HG03558 (cell line): ENCODE data around the gene CLEC17A.
"Not testable (repeated sequence)": the region's sequence is repeated elsewhere in the genome, so short reads cannot be mapped to it uniquely, and the experiment has no call there.

Experiments used
- ATAC-seq: cut with Tn5 transposase; IDR thresholded peaks from one replicate; pipeline ENCODE4 v1.9.1; 2021; ENCODE audit warnings: moderate number of reproducible peaks; ENCODE audit not compliant: unreplicated experiment; ENCODE audit errors: extremely low read depth

CLEC17A gene

GRCh38 chr19:14582894-14583340 lies at the start of gene CLEC17A:
Gene CLEC17A, plus strand, starts transcription at chr19:14583084. Its CDS starts 77 bp downstream, at chr19:14583161.
- no peak for ATAC-seq

- ATAC-seq, result no peak
These were observed 49.4 kb upstream of the CLEC17A start for GRCh38 chr19:14533450-14533849.

GRCh38 chr19:14536926-14537692 lies 45.8 kb upstream of the CLEC17A start:
- ATAC-seq, result no peak

DNA sequence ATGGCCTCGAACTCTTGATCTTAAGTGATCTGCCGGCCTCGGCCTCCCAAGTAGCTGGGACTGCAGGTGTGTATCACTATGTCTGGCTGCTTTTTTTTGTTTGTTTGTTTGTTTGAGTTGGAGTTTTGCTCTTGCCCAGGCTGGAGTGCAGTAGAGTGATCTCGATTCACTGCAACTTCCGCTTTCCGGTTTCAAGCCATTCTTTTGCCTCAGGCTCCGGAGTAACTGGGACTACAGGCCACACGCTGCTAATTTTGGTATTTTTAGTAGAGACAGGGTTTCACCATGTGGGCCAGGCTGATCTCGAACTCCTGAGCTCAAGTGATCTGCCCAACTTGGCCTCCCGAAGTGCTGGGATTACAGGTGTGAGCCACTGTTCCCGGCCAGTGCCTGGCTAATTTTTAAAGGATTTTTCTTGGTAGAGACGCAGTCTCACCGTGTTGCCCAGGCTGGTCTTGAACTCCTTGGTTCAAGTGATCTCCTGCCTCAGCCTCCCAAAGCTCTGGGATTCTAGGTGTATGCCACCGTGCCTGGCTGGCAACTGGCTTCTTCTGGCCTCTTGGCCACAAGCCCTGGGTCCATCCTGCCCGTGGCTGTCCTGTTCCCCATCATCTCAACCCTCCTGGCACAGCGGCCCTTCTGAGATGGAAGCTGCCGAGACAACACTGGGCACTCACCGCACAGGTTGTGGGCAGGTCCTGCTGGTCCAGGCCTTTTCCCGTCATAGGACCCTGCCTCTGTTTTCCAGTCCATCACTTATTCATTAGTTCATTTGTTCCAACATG lies 42.0 kb upstream of the CLEC17A start:
- ATAC-seq, result no peak

DNA sequence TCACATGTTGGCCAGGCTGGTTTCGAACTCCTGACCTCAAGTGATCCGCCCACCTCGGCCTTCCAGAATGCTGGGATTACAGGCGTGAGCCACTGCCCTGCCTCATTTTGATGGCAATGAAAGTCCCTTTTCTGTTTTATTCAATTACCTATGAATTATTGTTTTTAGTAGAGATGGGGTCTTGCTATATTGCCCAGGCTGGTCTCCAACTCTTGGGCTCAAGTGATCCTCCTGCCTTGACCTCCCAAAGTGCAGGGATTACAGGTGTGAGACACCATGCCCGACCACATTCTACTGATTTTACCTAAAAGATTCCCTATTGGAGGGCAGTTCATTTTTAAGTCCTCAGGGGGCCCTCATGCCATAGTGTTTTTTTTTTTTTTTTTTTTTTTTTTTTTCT lies 40.9 kb upstream of the CLEC17A start:
- ATAC-seq, result not testable (repeated sequence)

GRCh38 chr19:14542711-14543328 lies 40.1 kb upstream of the CLEC17A start:
- no peak for ATAC-seq

- no peak for ATAC-seq
These were observed 38.8 kb upstream of the CLEC17A start for GRCh38 chr19:14544047-14544446.

GRCh38 chr19:14544977-14545715 lies 37.7 kb upstream of the CLEC17A start:
- ATAC-seq, result no peak

DNA sequence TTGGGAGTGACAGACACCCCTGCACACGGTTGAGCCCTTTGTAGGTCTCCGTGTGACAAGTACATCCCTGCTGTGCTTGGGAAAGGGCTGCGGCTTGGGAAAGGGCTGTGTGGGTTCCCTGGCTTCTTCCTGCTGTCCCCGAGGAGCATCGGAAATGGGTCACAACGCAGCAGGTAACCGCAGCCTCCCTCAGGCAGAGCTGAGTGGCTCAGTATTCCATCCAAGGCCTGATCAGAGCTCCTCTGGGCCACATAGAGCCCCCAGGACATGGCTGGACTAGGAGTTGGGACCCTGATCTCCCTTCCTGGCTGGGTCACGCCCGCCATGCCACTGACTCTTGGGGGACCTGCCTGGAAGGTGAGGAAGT lies 37.2 kb upstream of the CLEC17A start:
- ATAC-seq, result no peak

GRCh38 chr19:14550201-14550754 lies 32.6 kb upstream of the CLEC17A start:
- no peak for ATAC-seq

DNA sequence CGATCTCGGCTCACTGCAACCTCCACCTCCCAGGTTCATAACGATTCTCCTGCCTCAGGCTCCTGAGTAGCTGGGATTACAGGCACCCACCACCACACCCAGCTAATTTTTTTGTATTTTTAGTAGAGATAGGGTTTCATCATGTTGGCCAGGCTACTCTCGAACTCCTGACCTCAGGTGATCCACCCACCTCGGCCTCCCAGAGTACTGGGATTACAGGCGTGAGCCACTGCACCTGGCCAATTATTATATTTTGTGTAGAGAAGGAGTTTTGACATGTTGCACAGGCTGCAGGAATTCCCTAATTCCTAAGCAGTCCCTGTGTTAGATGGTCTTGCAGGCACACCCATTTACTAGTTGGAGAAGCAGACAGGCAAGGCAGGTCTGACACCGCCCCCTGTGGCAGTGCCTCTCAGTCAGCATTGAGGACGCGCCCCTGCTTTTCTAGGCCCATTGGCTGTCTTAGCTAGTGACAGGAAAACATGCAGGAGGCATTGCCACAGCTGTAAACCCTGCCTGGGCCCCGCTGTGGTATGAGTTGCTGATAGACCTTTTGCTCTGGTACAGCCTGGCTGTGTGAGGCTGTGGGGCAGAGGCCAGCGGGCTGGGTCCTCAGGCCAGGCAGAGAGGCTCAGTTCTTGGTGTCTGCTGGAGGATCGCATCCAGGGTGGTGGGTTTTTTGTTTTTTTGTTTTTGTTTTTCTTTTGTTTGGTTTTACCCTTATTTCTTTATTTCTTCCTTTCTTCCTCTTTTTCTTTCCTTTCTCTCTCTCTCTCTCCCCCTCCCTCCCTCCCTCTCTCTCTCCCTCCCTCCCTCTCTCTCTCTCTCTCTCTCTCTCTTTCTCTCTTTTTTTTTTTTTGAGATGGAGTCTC lies 31.5 kb upstream of the CLEC17A start:
- ATAC-seq, result not testable (repeated sequence)

DNA sequence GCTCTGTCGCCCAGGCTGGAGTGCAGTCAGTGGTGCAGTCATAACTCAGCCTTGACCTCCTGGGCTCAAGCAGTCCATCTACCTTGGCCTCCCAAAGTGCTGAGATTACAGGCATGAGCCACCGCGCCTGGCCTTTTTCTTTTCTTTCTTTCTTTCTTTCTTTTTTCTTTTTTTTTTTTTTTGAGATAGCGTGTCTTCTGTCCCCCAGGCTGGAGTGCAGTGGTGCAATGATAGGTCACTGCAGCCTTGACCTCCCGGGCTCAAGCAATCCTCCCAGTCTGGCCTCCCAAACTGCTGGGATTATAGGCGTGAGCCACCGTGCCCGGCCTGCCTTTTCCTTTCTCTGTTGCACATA lies 30.9 kb upstream of the CLEC17A start:
- not testable (repeated sequence) for ATAC-seq

- no peak for ATAC-seq
These were observed 29.6 kb upstream of the CLEC17A start for GRCh38 chr19:14553042-14553938.

DNA sequence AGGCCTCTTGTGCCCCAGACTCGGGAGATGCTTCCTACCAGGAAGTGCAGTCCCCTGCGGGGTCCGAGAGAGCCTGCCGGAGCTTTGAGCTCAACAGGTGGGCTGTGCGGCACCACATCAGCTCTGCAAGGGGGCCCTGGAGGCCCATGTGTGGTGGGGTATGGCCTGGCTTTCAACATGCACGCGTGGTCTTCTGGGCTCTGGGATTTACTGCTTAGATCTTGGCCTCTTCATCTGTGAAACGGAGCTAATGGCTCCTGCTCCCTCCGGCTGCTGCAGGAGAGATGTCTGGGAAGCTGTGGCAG lies 29.0 kb upstream of the CLEC17A start:
- ATAC-seq, result no peak

DNA sequence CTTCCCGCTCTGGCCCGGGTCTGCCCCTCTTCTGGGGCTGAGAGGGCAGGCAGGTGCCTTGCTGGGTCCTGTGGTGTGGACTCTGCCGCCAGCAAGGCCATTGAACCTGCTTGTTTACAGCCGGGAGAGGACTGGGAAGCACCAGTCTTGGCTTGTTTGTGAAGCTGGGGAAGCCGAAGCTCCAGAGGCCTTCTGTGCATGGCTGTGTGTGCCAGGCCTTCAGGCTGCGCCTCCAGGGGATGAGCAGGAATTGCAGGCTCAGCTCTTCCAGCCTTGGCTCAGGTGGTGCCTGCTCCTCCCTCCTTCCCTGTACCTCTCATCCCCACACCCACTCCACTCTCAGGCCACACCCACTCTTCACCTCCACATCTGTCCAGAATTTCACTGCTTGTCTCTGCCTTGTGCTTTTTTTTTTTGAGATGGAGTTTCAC lies 28.5 kb upstream of the CLEC17A start:
- no peak for ATAC-seq

- ATAC-seq, result no peak
These were observed 26.8 kb upstream of the CLEC17A start for GRCh38 chr19:14555918-14556661.

- no peak for ATAC-seq
These were observed 26.2 kb upstream of the CLEC17A start for GRCh38 chr19:14556662-14557188.
